Measurements from ENCODE around the gene SCRN2.

The SCRN2 gene

GRCh38 chr17:47879776-47880454 is 38.8 kb upstream of the SCRN2 start:
- Histone ChIP-seq H3K79me2 (no peaks in the 10 kb centered on the region), H3K9me3 (ENCODE audit: control insufficient read depth, low read length) (no peaks in the 10 kb centered on the region), H3K9ac (no peak overlapping the region), H3K36me3 (ENCODE audit: control insufficient read depth, insufficient read depth, low read length) (no peaks in the 10 kb centered on the region), H3K4me1 (peaks cover 25% of the 10 kb centered on the region), H3K27ac (no peak overlapping the region), H3K27me3 (ENCODE audit: control insufficient read depth, insufficient read depth, low read length) (no peaks in the 10 kb centered on the region), H3K4me3 (ENCODE audit: low read depth, low read length) (no peak overlapping the region), H3K4me2 (ENCODE audit: low read length) (no peak overlapping the region), H2AFZ (no peak overlapping the region)
- TF ChIP-seq CTCF (IDR thresholded peaks at IDR 0.05), result no peak

GRCh38 chr17:47879028-47879585 is 38.0 kb upstream of the SCRN2 start:
- H3K9me3 ChIP-seq (ENCODE audit: control insufficient read depth, low read length), result no peaks in the 10 kb centered on the region
- peaks cover 17% of the 10 kb centered on the region for H3K4me1 ChIP-seq
- no peak overlapping the region for H3K4me2 ChIP-seq (ENCODE audit: low read length)
- no peak for TF ChIP-seq CTCF (IDR thresholded peaks at IDR 0.05)
- no peaks in the 10 kb centered on the region for H3K27me3 ChIP-seq (ENCODE audit: control insufficient read depth, insufficient read depth, low read length)
- H3K9ac ChIP-seq, result no peak overlapping the region
- no peaks in the 10 kb centered on the region for H3K36me3 ChIP-seq (ENCODE audit: control insufficient read depth, insufficient read depth, low read length)
- H2AFZ ChIP-seq, result no peak overlapping the region
- H3K4me3 ChIP-seq (ENCODE audit: low read depth, low read length), result no peak overlapping the region
- no peaks in the 10 kb centered on the region for H3K79me2 ChIP-seq
- no peak overlapping the region for H3K27ac ChIP-seq

GRCh38 chr17:47878203-47879027 is 37.3 kb upstream of the SCRN2 start:
- no peak for TF ChIP-seq CTCF (IDR thresholded peaks at IDR 0.05)

GRCh38 chr17:47877368-47878034 is 36.4 kb upstream of the SCRN2 start:
- H3K79me2 ChIP-seq, result no peaks in the 10 kb centered on the region
- no peak for TF ChIP-seq CTCF (IDR thresholded peaks at IDR 0.05)
- H3K9me3 ChIP-seq (ENCODE audit: control insufficient read depth, low read length), result no peaks in the 10 kb centered on the region
- H3K9ac ChIP-seq, result no peak overlapping the region
- no peaks in the 10 kb centered on the region for H3K27me3 ChIP-seq (ENCODE audit: control insufficient read depth, insufficient read depth, low read length)
- H2AFZ ChIP-seq, result no peak overlapping the region
- no peak overlapping the region for H3K4me3 ChIP-seq (ENCODE audit: low read depth, low read length)
- no peak overlapping the region for H3K27ac ChIP-seq
- H3K4me1 ChIP-seq, result peaks cover 6% of the 10 kb centered on the region
- no peak overlapping the region for H3K4me2 ChIP-seq (ENCODE audit: low read length)
- H3K36me3 ChIP-seq (ENCODE audit: control insufficient read depth, insufficient read depth, low read length), result no peaks in the 10 kb centered on the region

More at GRCh38 chr17:47878203-47879027, 37.3 kb upstream of the SCRN2 start:
- no peak overlapping the region for H3K9ac ChIP-seq
- no peak overlapping the region for H3K27ac ChIP-seq
- no peaks in the 10 kb centered on the region for H3K9me3 ChIP-seq (ENCODE audit: control insufficient read depth, low read length)
- no peaks in the 10 kb centered on the region for H3K79me2 ChIP-seq
- H3K36me3 ChIP-seq (ENCODE audit: control insufficient read depth, insufficient read depth, low read length), result no peaks in the 10 kb centered on the region
- H3K4me3 ChIP-seq (ENCODE audit: low read depth, low read length), result no peak overlapping the region
- H2AFZ ChIP-seq, result no peak overlapping the region
- no peak overlapping the region for H3K4me2 ChIP-seq (ENCODE audit: low read length)
- no peaks in the 10 kb centered on the region for H3K27me3 ChIP-seq (ENCODE audit: control insufficient read depth, insufficient read depth, low read length)
- peaks cover 10% of the 10 kb centered on the region for H3K4me1 ChIP-seq
